Measurements from ENCODE around the gene POC1B.

The POC1B gene

GRCh38 chr12:89497005-89497404 lies 28.8 kb downstream of the POC1B start:
- no peak for DNase-seq (ENCODE audit: low spot score)

- no peak for DNase-seq (ENCODE audit: low spot score)
These were observed 31.2 kb downstream of the POC1B start for GRCh38 chr12:89494411-89495231.

- DNase-seq (ENCODE audit: low spot score), result no peak
These were observed 32.1 kb downstream of the POC1B start for GRCh38 chr12:89493670-89494302.

GRCh38 chr12:89492883-89493282 lies 33.0 kb downstream of the POC1B start:
- DNase-seq (ENCODE audit: low spot score), result no peak

GRCh38 chr12:89490922-89491321 lies 34.9 kb downstream of the POC1B start:
- DNase-seq (ENCODE audit: low spot score), result no peak

- DNase-seq (ENCODE audit: low spot score), result no peak
These were observed 39.6 kb downstream of the POC1B start for GRCh38 chr12:89486264-89486663.

GRCh38 chr12:89484470-89484869 lies 41.4 kb downstream of the POC1B start:
- DNase-seq (ENCODE audit: low spot score), result no peak

GRCh38 chr12:89481213-89481914 lies 44.5 kb downstream of the POC1B start:
- no peak for DNase-seq (ENCODE audit: low spot score)

GRCh38 chr12:89479982-89480381 lies 45.9 kb downstream of the POC1B start:
- no peak for DNase-seq (ENCODE audit: low spot score)

- DNase-seq (ENCODE audit: low spot score), result no peak
These were observed 48.1 kb downstream of the POC1B start for GRCh38 chr12:89477633-89478279.

GRCh38 chr12:89476904-89477595 lies 48.8 kb downstream of the POC1B start:
- DNase-seq (ENCODE audit: low spot score), result no peak

GRCh38 chr12:89476232-89476631 lies 49.6 kb downstream of the POC1B start:
- no peak for DNase-seq (ENCODE audit: low spot score)

- no peak for DNase-seq (ENCODE audit: low spot score)
These were observed 50.5 kb downstream of the POC1B start for GRCh38 chr12:89475203-89475990.

GRCh38 chr12:89474615-89475014 lies 51.2 kb downstream of the POC1B start:
- no peak for DNase-seq (ENCODE audit: low spot score)

- peak; percentile 53 for DNase-seq (ENCODE audit: low spot score)
These were observed 53.3 kb downstream of the POC1B start for GRCh38 chr12:89472508-89472907.

- peak; percentile 55 for DNase-seq (ENCODE audit: low spot score)
These were observed 54.9 kb downstream of the POC1B start for GRCh38 chr12:89470741-89471509.

GRCh38 chr12:89469361-89469760 lies 56.5 kb downstream of the POC1B start:
- peak; percentile 55 for DNase-seq (ENCODE audit: low spot score)

- no peak for DNase-seq (ENCODE audit: low spot score)
These were observed 57.1 kb downstream of the POC1B start for GRCh38 chr12:89468648-89469326.

- DNase-seq (ENCODE audit: low spot score), result no peak
These were observed 57.8 kb downstream of the POC1B start for GRCh38 chr12:89468017-89468416.
